ENCODE results near the gene NAALADL1. TPM values are rescaled to one million over a fixed set of nuclear protein-coding genes. Genes with fewer than 3 reads are reported as not detected.

Gene NAALADL1
- total and polyA plus RNA-seq, 7 experiments from 2014 or later, result 12.2 to 25.3 (median 18.8) TPM

DNA sequence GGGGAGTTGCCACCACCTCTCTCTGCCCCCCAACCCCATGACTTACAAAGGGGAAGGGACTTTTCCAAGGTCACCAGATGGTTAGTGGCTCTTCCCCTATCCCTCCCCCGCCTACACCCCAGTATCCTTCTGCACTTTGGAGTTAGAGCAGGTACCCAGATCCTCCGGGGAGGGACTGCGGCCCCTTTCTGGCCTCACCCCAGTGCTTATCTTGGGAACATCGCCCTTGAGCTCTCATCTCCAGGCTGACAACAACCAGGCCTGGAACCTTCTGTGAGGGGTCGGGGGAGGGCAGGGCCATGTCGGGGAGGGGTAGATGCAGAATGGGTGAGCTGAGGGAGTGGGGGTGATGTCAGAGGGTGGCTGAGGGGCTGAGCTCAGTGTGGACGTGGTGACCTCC is 7.5 kb upstream of the NAALADL1 start:
- Mint-ChIP-seq H3K36me3 (no peaks in the 10 kb centered on the region), H3K4me3 (no peak overlapping the region), H3K9me3 (no peaks in the 10 kb centered on the region), H3K27me3 (no peaks in the 10 kb centered on the region), H3K4me1 (peaks cover 0 to 7% (median 0%) of the 10 kb centered on the region in 7 donors), H3K27ac (no peak overlapping the region)
- CTCF ChIA-PET, result no interaction called here
- POLR2A ChIA-PET, result no interaction called here
- DNase-seq (no peak), ATAC-seq (no peak)
- no peaks in the 10 kb centered on the region for H3K9me3 ChIP-seq (ENCODE audit: control insufficient read depth in 2 of 3, low read length in 3 of 3)
- H3K4me1 ChIP-seq (ENCODE audit: control insufficient read depth in 2 of 2, insufficient read depth in 2 of 2, low read length in 2 of 2), result no peaks in the 10 kb centered on the region
- no peak overlapping the region for H3K4me3 ChIP-seq (ENCODE audit: low read length)
- H3K36me3 ChIP-seq (ENCODE audit: control insufficient read depth in 2 of 3, insufficient read depth in 3 of 3, low read length in 3 of 3), result no peaks in the 10 kb centered on the region
- no peaks in the 10 kb centered on the region for H3K27me3 ChIP-seq (ENCODE audit: control insufficient read depth in 2 of 2, insufficient read depth in 2 of 2, low read length in 2 of 2)
- intact Hi-C loops (cut with micrococcal nuclease), result no loop called here
- H3K27ac ChIP-seq (ENCODE audit: low read depth, low read length), result no peak overlapping the region

DNA sequence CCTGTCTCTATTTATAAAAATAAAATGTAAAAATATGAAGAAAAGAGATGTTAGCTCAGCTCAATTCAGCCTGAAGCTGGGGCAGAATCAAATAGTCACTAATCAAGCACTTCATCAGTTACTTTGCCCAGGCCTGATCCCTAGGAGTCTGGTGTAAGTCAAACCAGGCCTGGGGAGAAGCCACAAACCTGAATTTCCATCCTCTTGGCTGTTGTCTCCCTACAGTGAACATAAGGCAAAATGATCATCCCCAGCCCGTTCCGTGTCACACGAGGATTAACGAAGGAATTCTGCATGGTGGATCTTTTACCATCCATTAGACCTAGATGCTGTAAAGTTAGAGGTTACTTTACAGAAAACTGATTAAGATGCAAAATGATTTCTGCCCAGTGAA is 6.5 kb upstream of the NAALADL1 start:
- Histone ChIP-seq H3K4me3 (ENCODE audit: low read length) (no peak overlapping the region), H3K9me3 (ENCODE audit: control insufficient read depth in 2 of 3, low read length in 3 of 3) (no peaks in the 10 kb centered on the region), H3K27me3 (ENCODE audit: control insufficient read depth in 2 of 2, insufficient read depth in 2 of 2, low read length in 2 of 2) (no peaks in the 10 kb centered on the region), H3K4me1 (ENCODE audit: control insufficient read depth in 2 of 2, insufficient read depth in 2 of 2, low read length in 2 of 2) (no peaks in the 10 kb centered on the region), H3K27ac (ENCODE audit: low read depth, low read length) (no peak overlapping the region), H3K36me3 (ENCODE audit: control insufficient read depth in 2 of 3, insufficient read depth in 3 of 3, low read length in 3 of 3) (no peaks in the 10 kb centered on the region)
- Mint-ChIP-seq H3K27ac (no peak overlapping the region), H3K36me3 (no peaks in the 10 kb centered on the region), H3K4me1 (peaks cover 0 to 14% (median 0%) of the 10 kb centered on the region in 7 donors), H3K9me3 (no peaks in the 10 kb centered on the region), H3K27me3 (no peaks in the 10 kb centered on the region), H3K4me3 (no peak overlapping the region)
- DNase-seq (no peak), ATAC-seq (no peak)
- CTCF ChIA-PET, result no interaction called here
- intact Hi-C loops (cut with micrococcal nuclease), result no loop called here
- POLR2A ChIA-PET, result no interaction called here

DNA sequence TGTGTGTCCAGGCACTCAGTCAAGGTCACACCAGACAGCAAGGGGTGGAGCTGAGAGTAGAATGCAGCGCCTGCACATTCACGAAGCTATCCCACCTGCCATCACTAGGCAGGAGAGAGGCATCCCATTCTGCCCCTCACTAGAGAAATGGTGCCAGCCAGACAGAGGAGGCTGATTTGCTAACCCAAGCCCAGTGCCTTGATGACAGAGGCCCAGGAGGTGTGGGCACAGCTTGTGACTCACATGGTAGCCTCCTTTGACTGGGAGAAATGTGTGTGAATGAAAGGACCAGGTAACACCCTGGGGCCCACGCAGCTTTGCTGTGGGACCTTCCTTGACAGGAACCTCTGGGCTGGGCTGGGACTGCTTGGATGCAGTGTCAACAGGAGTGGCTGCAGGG is 5.2 kb upstream of the NAALADL1 start:
- Histone ChIP-seq H3K27ac (ENCODE audit: low read depth, low read length) (no peak overlapping the region), H3K36me3 (ENCODE audit: control insufficient read depth in 2 of 3, insufficient read depth in 3 of 3, low read length in 3 of 3) (no peaks in the 10 kb centered on the region), H3K4me3 (ENCODE audit: low read length) (no peak overlapping the region), H3K4me1 (ENCODE audit: control insufficient read depth in 2 of 2, insufficient read depth in 2 of 2, low read length in 2 of 2) (no peaks in the 10 kb centered on the region), H3K27me3 (ENCODE audit: control insufficient read depth in 2 of 2, insufficient read depth in 2 of 2, low read length in 2 of 2) (no peaks in the 10 kb centered on the region), H3K9me3 (ENCODE audit: control insufficient read depth in 2 of 3, low read length in 3 of 3) (no peaks in the 10 kb centered on the region)
- no peak overlapping the region for H3K27ac Mint-ChIP-seq
- ChIA-PET CTCF (interaction anchor here (0.6 to 1.1 kb wide), 2 partner anchors 8 to 52 kb away, joined by 3 read pairs; no protein-coding TSS in a partner anchor), POLR2A (interaction anchor here (0.7 kb wide), 1 partner anchor 23 kb away, joined by 3 read pairs; no protein-coding TSS in a partner anchor)
- no peaks in the 10 kb centered on the region for H3K36me3 Mint-ChIP-seq
- H3K27me3 Mint-ChIP-seq, result no peaks in the 10 kb centered on the region
- intact Hi-C loops (cut with micrococcal nuclease), result no loop called here
- H3K4me1 Mint-ChIP-seq, result peaks cover 0 to 18% (median 0%) of the 10 kb centered on the region in 7 donors
- DNase-seq (no peak), ATAC-seq (no peak)
- no peaks in the 10 kb centered on the region for H3K9me3 Mint-ChIP-seq
- no peak overlapping the region for H3K4me3 Mint-ChIP-seq

DNA sequence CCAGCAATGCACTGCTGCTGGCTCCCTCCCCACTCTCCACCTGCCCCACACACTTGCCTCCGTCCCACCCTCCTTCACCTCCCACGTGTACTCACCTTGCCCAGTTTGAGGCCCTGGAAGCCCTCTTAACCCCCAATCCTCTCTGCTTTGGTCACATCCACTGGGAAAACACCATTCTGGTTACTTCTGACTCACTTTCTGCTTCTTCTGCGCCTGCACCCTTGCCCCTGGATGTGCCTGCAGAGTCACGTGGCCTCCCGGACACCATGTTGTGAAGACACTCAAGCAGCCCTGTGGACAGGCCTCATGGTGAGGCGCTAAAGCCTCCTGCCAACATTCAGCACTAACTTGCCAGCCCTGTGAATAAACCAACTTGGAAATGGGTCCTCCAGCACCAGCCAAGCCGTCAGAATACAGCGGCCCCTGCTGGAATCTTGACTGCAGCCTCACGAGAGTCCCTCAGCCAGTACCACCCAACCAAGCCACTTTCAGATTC is 2.6 kb upstream of the NAALADL1 start:
- Histone ChIP-seq H3K9me3 (ENCODE audit: control insufficient read depth in 2 of 3, low read length in 3 of 3) (no peaks in the 10 kb centered on the region), H3K4me1 (ENCODE audit: control insufficient read depth in 2 of 2, insufficient read depth in 2 of 2, low read length in 2 of 2) (no peaks in the 10 kb centered on the region), H3K36me3 (ENCODE audit: control insufficient read depth in 2 of 3, insufficient read depth in 3 of 3, low read length in 3 of 3) (no peaks in the 10 kb centered on the region), H3K4me3 (ENCODE audit: low read length) (no peak overlapping the region), H3K27ac (ENCODE audit: low read depth, low read length) (no peak overlapping the region), H3K27me3 (ENCODE audit: control insufficient read depth in 2 of 2, insufficient read depth in 2 of 2, low read length in 2 of 2) (no peaks in the 10 kb centered on the region)
- Mint-ChIP-seq H3K4me3 (no peak overlapping the region), H3K27me3 (no peaks in the 10 kb centered on the region), H3K4me1 (peaks cover 0 to 18% (median 0%) of the 10 kb centered on the region in 7 donors), H3K27ac (peak overlapping the region in 1 of 9 donors; percentile 25), H3K9me3 (no peaks in the 10 kb centered on the region), H3K36me3 (no peaks in the 10 kb centered on the region)
- DNase-seq (no peak), ATAC-seq (no peak)
- intact Hi-C loops (cut with micrococcal nuclease), result loop anchor here in 1 of 2 donors (1.0 kb wide), 1 partner anchor 48 kb away; no protein-coding TSS in a partner anchor
- ChIA-PET CTCF (no interaction called here), POLR2A (no interaction called here)

DNA sequence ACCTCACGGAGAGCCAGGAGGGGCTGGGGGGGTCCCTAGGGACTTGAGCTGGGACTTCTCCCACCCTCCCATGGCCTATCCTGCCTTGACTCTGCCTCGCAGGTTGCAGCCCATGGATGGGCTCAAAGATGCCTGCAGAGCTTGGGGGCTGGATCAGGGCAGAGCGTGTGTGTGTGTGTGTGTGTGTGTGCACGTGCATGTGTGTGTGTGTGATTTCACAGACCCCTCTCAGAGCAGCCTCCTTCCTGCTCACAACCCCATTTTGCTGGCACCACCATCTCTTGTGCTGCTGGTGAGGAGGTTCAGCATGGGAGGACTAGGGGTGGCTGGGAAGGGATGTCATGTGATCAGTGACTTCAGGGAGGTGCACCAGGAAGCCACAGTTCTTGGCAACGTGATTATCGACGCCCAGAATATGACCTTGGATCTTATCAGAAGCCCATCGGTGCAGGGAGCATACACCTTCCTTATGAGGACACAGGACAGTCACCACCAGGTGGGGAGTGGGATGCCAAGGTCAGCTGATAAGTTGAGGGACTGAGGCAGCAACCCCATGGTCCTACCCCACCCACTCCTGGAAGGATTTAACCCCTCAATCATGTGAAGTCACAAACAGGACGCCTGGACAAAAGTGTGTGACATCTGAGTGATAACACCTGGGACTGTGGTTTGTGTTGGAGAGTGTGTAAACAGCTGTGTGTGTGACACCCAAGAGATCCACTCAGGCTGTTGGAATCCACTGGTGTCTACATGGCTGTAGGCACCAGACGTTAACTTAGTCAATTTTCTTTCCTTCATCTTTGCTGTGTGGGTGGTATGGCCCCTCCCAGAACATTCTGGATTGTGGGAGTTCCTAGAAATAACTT is 1.8 kb upstream of the NAALADL1 start:
- Histone ChIP-seq H3K4me1 (ENCODE audit: control insufficient read depth in 2 of 2, insufficient read depth in 2 of 2, low read length in 2 of 2) (no peaks in the 10 kb centered on the region), H3K27ac (ENCODE audit: low read depth, low read length) (no peak overlapping the region), H3K9me3 (ENCODE audit: control insufficient read depth in 2 of 3, low read length in 3 of 3) (no peaks in the 10 kb centered on the region), H3K36me3 (ENCODE audit: control insufficient read depth in 2 of 3, insufficient read depth in 3 of 3, low read length in 3 of 3) (no peaks in the 10 kb centered on the region), H3K27me3 (ENCODE audit: control insufficient read depth in 2 of 2, insufficient read depth in 2 of 2, low read length in 2 of 2) (no peaks in the 10 kb centered on the region), H3K4me3 (ENCODE audit: low read length) (no peak overlapping the region)
- H3K9me3 Mint-ChIP-seq, result no peaks in the 10 kb centered on the region
- peak overlapping the region in 1 of 10 donors; percentile 12 for H3K4me3 Mint-ChIP-seq
- ATAC-seq, result no peak
- peaks cover 0 to 23% (median 0%) of the 10 kb centered on the region in 7 donors for H3K4me1 Mint-ChIP-seq
- ChIA-PET POLR2A (no interaction called here), CTCF (no interaction called here)
- H3K36me3 Mint-ChIP-seq, result no peaks in the 10 kb centered on the region
- H3K27me3 Mint-ChIP-seq, result no peaks in the 10 kb centered on the region
- no peak for DNase-seq
- H3K27ac Mint-ChIP-seq, result no peak overlapping the region
- intact Hi-C loops (cut with micrococcal nuclease), result no loop called here

DNA sequence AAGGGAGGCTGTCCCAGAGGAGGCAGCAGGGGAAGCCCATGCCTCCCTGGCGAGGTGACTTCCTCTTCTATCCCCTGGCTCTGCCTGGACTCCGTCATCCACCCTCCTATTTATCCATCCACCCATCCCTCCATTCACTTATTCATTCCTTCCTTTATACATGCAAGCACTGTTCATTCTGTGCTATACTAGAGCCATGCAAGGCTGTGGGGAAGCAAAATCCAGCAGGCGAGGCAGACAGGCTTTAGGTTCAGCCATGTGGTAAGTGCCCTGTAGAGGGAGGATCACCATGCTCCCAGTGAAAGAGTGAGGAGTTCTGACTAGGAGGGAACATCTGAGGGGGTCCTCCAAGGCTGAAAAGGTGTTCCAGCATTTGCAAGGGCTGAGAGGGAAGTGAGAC is 1.2 kb upstream of the NAALADL1 start:
- H3K36me3 Mint-ChIP-seq, result no peaks in the 10 kb centered on the region
- Histone ChIP-seq H3K9me3 (ENCODE audit: control insufficient read depth in 2 of 3, low read length in 3 of 3) (no peaks in the 10 kb centered on the region), H3K4me1 (ENCODE audit: control insufficient read depth in 2 of 2, insufficient read depth in 2 of 2, low read length in 2 of 2) (peaks cover 0 to under 1% of the 10 kb centered on the region in 2 donors), H3K27ac (ENCODE audit: low read depth, low read length) (no peak overlapping the region), H3K27me3 (ENCODE audit: control insufficient read depth in 2 of 2, insufficient read depth in 2 of 2, low read length in 2 of 2) (no peaks in the 10 kb centered on the region), H3K36me3 (ENCODE audit: control insufficient read depth in 2 of 3, insufficient read depth in 3 of 3, low read length in 3 of 3) (no peaks in the 10 kb centered on the region), H3K4me3 (ENCODE audit: low read length) (no peak overlapping the region)
- ChIA-PET POLR2A (no interaction called here), CTCF (no interaction called here)
- H3K27me3 Mint-ChIP-seq, result no peaks in the 10 kb centered on the region
- no peaks in the 10 kb centered on the region for H3K9me3 Mint-ChIP-seq
- H3K4me3 Mint-ChIP-seq, result no peak overlapping the region
- peaks cover 0 to 25% (median 3%) of the 10 kb centered on the region in 7 donors for H3K4me1 Mint-ChIP-seq
- ATAC-seq, result no peak
- no peak for DNase-seq
- peak overlapping the region in 1 of 9 donors; percentile 47 for H3K27ac Mint-ChIP-seq
- intact Hi-C loops (cut with micrococcal nuclease), result no loop called here

DNA sequence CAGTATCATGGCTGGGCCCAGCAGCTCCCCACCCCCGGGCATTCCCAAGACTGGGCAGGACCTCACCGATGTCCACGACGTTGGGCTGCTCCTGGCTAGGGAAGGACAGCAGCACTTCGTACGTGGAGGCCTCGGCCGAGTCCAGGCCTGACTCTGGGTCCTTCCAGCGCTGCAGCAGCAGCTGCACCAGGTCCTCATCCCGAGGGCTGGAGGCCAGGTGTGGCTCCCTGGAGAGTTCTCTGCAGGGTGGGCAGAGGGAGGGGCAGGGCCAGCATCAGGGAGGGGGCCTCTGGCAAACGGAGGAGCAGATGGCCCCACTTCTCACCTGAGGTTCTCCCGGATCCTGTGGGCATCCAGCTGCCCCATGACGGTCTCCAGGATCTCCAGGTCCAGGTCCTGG is 341 bp downstream of the NAALADL1 start:
- Histone ChIP-seq H3K9me3 (ENCODE audit: control insufficient read depth in 2 of 3, low read length in 3 of 3) (no peaks in the 10 kb centered on the region), H3K27me3 (ENCODE audit: control insufficient read depth in 2 of 2, insufficient read depth in 2 of 2, low read length in 2 of 2) (no peaks in the 10 kb centered on the region), H3K4me3 (ENCODE audit: low read length) (no peak overlapping the region), H3K4me1 (ENCODE audit: control insufficient read depth in 2 of 2, insufficient read depth in 2 of 2, low read length in 2 of 2) (peaks cover 3 to 12% of the 10 kb centered on the region in 2 donors), H3K27ac (ENCODE audit: low read depth, low read length) (no peak overlapping the region), H3K36me3 (ENCODE audit: control insufficient read depth in 2 of 3, insufficient read depth in 3 of 3, low read length in 3 of 3) (no peaks in the 10 kb centered on the region)
- ATAC-seq (no peak), DNase-seq (no peak)
- ChIA-PET POLR2A (no interaction called here), CTCF (no interaction called here)
- H3K36me3 Mint-ChIP-seq, result no peaks in the 10 kb centered on the region
- H3K4me1 Mint-ChIP-seq, result peaks cover 11 to 40% (median 15%) of the 10 kb centered on the region in 7 donors
- H3K27me3 Mint-ChIP-seq, result no peaks in the 10 kb centered on the region
- no peaks in the 10 kb centered on the region for H3K9me3 Mint-ChIP-seq
- no peak overlapping the region for H3K4me3 Mint-ChIP-seq
- no peak overlapping the region for H3K27ac Mint-ChIP-seq
- intact Hi-C loops (cut with micrococcal nuclease), result no loop called here
